Stimulated activated CD8-positive, alpha-beta memory T cell treated with anti-CD3 and anti-CD28 coated beads, Interleukin-12 subunit alpha, Interleukin-12 subunit beta, amount 100 ng/mL, for 4 hours (primary cell): ENCODE measurements around the gene P2RY2.

Source experiments
- DNase-seq: peaks from one replicate; pipeline ENCODE4 v3.0.0-alpha.2; 2020; ENCODE audit warnings: low read depth

P2RY2 gene

GRCh38 chr11:73218106-73218829 is at the start of gene P2RY2:
Gene P2RY2, plus strand, starts transcription at chr11:73218281. Its CDS starts 15,879 bp downstream, at chr11:73234160.
- DNase-seq: no peak

- DNase-seq: no peak
These were observed 49.0 kb upstream of the P2RY2 start for GRCh38 chr11:73168925-73169579.

GRCh38 chr11:73170140-73170539 is 47.9 kb upstream of the P2RY2 start:
- DNase-seq: no peak

GRCh38 chr11:73171436-73172161 is 46.5 kb upstream of the P2RY2 start:
- no peak for DNase-seq

- no peak for DNase-seq
These were observed 45.0 kb upstream of the P2RY2 start for GRCh38 chr11:73172992-73173656.

- DNase-seq: no peak
These were observed 44.2 kb upstream of the P2RY2 start for GRCh38 chr11:73173755-73174494.

- no peak for DNase-seq
These were observed 43.6 kb upstream of the P2RY2 start for GRCh38 chr11:73174495-73174791.

GRCh38 chr11:73175551-73176144 is 42.4 kb upstream of the P2RY2 start:
- DNase-seq: no peak

- no peak for DNase-seq
These were observed 41.8 kb upstream of the P2RY2 start for GRCh38 chr11:73176145-73176873.

- DNase-seq: no peak
These were observed 41.3 kb upstream of the P2RY2 start for GRCh38 chr11:73176874-73177155.

GRCh38 chr11:73177380-73177777 is 40.7 kb upstream of the P2RY2 start:
- DNase-seq: no peak

GRCh38 chr11:73177778-73178539 is 40.1 kb upstream of the P2RY2 start:
- peak; percentile 49 for DNase-seq

GRCh38 chr11:73178681-73179080 is 39.4 kb upstream of the P2RY2 start:
- DNase-seq: no peak

GRCh38 chr11:73182824-73183321 is 35.2 kb upstream of the P2RY2 start:
- no peak for DNase-seq

- DNase-seq: no peak
These were observed 33.0 kb upstream of the P2RY2 start for GRCh38 chr11:73184953-73185671.

GRCh38 chr11:73185680-73186293 is 32.3 kb upstream of the P2RY2 start:
- no peak for DNase-seq

GRCh38 chr11:73186294-73186850 is 31.7 kb upstream of the P2RY2 start:
- DNase-seq: no peak

- no peak for DNase-seq
These were observed 31.2 kb upstream of the P2RY2 start for GRCh38 chr11:73186886-73187285.

GRCh38 chr11:73187854-73188253 is 30.2 kb upstream of the P2RY2 start:
- no peak for DNase-seq
